Measurements from ENCODE around the gene SLC35F1.

- TF ChIP-seq CTCF (IDR thresholded peaks at IDR 0.05; ENCODE audit: extremely low read depth in 1 of 2, insufficient read depth in 1 of 2, low read depth in 1 of 2, low read length in 2 of 2) = no peak
- TF ChIP-seq POLR2A (IDR thresholded peaks at IDR 0.05; ENCODE audit: low read depth, low read length) = no peak
- no peak for TF ChIP-seq EZH2 (IDR thresholded peaks at IDR 0.05; ENCODE audit: borderline replicate concordance, low read depth, low read length, severe bottlenecking)
- TF ChIP-seq POLR2AphosphoS5 (IDR thresholded peaks at IDR 0.05; ENCODE audit: insufficient read depth, low read depth, low read length) = no peak
- TF ChIP-seq GATA2 (IDR thresholded peaks at IDR 0.05; ENCODE audit: insufficient read depth, insufficient read length, low read depth, low read length) = no peak
- no peak for TF ChIP-seq FOS (IDR thresholded peaks at IDR 0.05; ENCODE audit: borderline replicate concordance, insufficient read depth, low read length)
- no peak for TF ChIP-seq JUN (IDR thresholded peaks at IDR 0.05; ENCODE audit: borderline replicate concordance, insufficient read depth, insufficient read length, low read depth)
- no peak for TF ChIP-seq MAX (IDR thresholded peaks at IDR 0.05; ENCODE audit: insufficient read depth, insufficient read length)
- TF ChIP-seq MYC (IDR thresholded peaks at IDR 0.05; ENCODE audit: low read depth, low read length) = no peak
These were observed 227.7 kb downstream of the SLC35F1 start for GRCh38 chr6:118134736-118135135.

Data from endothelial cell of umbilical vein (primary cell).